Esophagus muscularis mucosa (tissue), 4 donors: ENCODE results near the gene ABCC12.

Experiments
- EP300 ChIP-seq: sonication (generic); formaldehyde crosslinking; IDR thresholded peaks from one replicate; pipeline ENCODE4 v1.6.1; 2017; ENCODE audit warnings: antibody characterized with exemption
- POLR2A ChIP-seq: fragments of 450-650 bp; IDR thresholded peaks from one replicate; pipeline ENCODE4 v1.6.1; 2017; ENCODE audit warnings: antibody characterized with exemption, moderate library complexity, mild to moderate bottlenecking, low read depth
- POLR2AphosphoS5 ChIP-seq, 2 donors: sonication (generic); formaldehyde crosslinking; IDR thresholded peaks; one replicate each; pipeline ENCODE4 v1.6.1; 2017; ENCODE audit warnings: antibody characterized with exemption in 2 of 2
- TF ChIP-seq, protein P1 (sequence below), 3 experiments: fragments of 200-600 bp in 2 of 3; fragments of 450-650 bp in 1 of 3; sonication (generic) in 2 of 3; IDR thresholded peaks; one replicate each; pipeline ENCODE4 v1.5.1; 2017 to 2019; ENCODE audit warnings: antibody characterized with exemption in 3 of 3, mild to moderate bottlenecking in 2 of 3, moderate library complexity in 1 of 3

DNA sequence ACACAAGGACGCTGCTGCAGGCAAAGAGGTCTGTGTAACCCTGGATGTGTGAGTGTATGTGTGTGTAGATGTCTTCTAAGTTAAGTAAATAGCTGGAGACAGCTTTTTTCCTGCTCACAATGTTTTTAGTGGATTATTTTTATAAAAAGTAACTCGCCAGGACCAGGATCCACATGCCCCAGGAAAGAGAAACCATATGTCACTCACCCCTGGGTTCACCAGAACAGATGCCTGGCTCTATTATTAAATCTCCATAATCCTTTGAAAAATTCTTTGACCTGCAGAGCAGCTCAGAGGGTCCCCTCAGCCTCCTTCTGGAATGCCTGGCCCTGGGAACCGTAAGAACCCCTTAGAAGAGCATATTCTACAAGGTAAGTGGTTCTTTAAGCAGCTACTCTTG, 18.0 kb downstream of the ABCC12 start:
- TF ChIP-seq, protein P1, sequence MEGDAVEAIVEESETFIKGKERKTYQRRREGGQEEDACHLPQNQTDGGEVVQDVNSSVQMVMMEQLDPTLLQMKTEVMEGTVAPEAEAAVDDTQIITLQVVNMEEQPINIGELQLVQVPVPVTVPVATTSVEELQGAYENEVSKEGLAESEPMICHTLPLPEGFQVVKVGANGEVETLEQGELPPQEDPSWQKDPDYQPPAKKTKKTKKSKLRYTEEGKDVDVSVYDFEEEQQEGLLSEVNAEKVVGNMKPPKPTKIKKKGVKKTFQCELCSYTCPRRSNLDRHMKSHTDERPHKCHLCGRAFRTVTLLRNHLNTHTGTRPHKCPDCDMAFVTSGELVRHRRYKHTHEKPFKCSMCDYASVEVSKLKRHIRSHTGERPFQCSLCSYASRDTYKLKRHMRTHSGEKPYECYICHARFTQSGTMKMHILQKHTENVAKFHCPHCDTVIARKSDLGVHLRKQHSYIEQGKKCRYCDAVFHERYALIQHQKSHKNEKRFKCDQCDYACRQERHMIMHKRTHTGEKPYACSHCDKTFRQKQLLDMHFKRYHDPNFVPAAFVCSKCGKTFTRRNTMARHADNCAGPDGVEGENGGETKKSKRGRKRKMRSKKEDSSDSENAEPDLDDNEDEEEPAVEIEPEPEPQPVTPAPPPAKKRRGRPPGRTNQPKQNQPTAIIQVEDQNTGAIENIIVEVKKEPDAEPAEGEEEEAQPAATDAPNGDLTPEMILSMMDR (IDR thresholded peaks at IDR 0.05), result no peak
- TF ChIP-seq POLR2AphosphoS5 (IDR thresholded peaks at IDR 0.05) (no peak), POLR2A (no peak), EP300 (no peak)
